NB4 (cell line): ENCODE data around the gene SP2.

Experiments
- CTCF ChIP-seq: IDR thresholded peaks from one replicate; pipeline ENCODE4 v1.5.1; 2012; ENCODE audit warnings: low read depth, low read length
- POLR2A ChIP-seq: IDR thresholded peaks from 2 replicates; pipeline ENCODE4 v1.6.1; 2011; ENCODE audit warnings: mild to moderate bottlenecking; ENCODE audit not compliant: insufficient read length; ENCODE audit errors: extremely low read depth

- TF ChIP-seq CTCF, result no peak
- TF ChIP-seq POLR2A, result no peak
Measured at GRCh38 chr17:47866941-47867340, 29.1 kb upstream of the SP2 start.
